IMR-90 (cell line): ENCODE measurements around the gene NKAP. TPM values are rescaled to one million over a fixed set of nuclear protein-coding genes. Genes with fewer than 3 reads are reported as not detected.

Source experiments
- ATAC-seq: fragments of 200-7000 bp; cut with Tn5 transposase; 2 replicates; pipeline ENCODE4 v1.9.1; 2020; ENCODE audit warnings: low read depth, mild to moderate bottlenecking, moderate library complexity
- BruUV-seq: library from RNA; stranded (reverse); fragments of 400-500 nt; replicated peaks from 2 replicates; lab custom pipeline; 2021; lab: Mats Ljungman, UMichigan
- CTCF ChIA-PET: fragments of 300-600 bp; formaldehyde crosslinking; extraction: SDS; loops from one replicate; lab custom pipeline; 2021; ENCODE audit warnings: antibody characterized with exemption; lab: Yijun Ruan, JAX
- POLR2A ChIA-PET: fragments of 300-600 bp; sonication (Branson Sonifier 250); formaldehyde crosslinking; loops from one replicate; lab custom pipeline; 2022; ENCODE audit warnings: antibody characterized with exemption; ENCODE audit not compliant: unreplicated experiment; lab: Charles Lee
- DNase-seq: peaks from one replicate; pipeline ENCODE4 v3.0.0; 2013
- H2AFZ ChIP-seq: replicated peaks from 2 replicates; pipeline ENCODE3; 2013; ENCODE audit warnings: low read length, mild to moderate bottlenecking; ENCODE audit not compliant: poor library complexity
- H2AK5ac ChIP-seq: 2 replicates; pipeline ENCODE4 v1.6.1; 2013; ENCODE audit warnings: low read depth, low read length, inconsistent platforms
- H2AK9ac ChIP-seq: replicated peaks from 2 replicates; pipeline ENCODE3; 2013; ENCODE audit warnings: mild to moderate bottlenecking, low read depth, low read length, moderate library complexity; ENCODE audit not compliant: poor library complexity
- H2BK120ac ChIP-seq: 2 replicates; pipeline ENCODE4 v1.6.1; 2013; ENCODE audit warnings: low read depth, low read length, inconsistent platforms
- H2BK15ac ChIP-seq: 3 replicates; pipeline ENCODE4 v1.6.1; 2013; ENCODE audit warnings: low read depth, low read length, inconsistent platforms
- H2BK20ac ChIP-seq: 2 replicates; pipeline ENCODE4 v1.6.1; 2013; ENCODE audit warnings: low read depth, mild to moderate bottlenecking, inconsistent platforms, low read length, moderate library complexity
- H2BK5ac ChIP-seq: 2 replicates; pipeline ENCODE4 v1.6.1; 2013; ENCODE audit warnings: mild to moderate bottlenecking, low read depth, low read length, inconsistent platforms; ENCODE audit not compliant: poor library complexity, severe bottlenecking
- H3K14ac ChIP-seq: replicated peaks from 2 replicates; pipeline ENCODE4 v1.6.1; 2013; ENCODE audit warnings: low read depth, low read length, inconsistent platforms
- H3K18ac ChIP-seq: 2 replicates; pipeline ENCODE4 v1.6.1; 2013; ENCODE audit warnings: low read depth, low read length, control low read depth
- H3K23ac ChIP-seq: 2 replicates; pipeline ENCODE4 v1.6.1; 2013; ENCODE audit warnings: low read depth, low read length, inconsistent platforms
- H3K27ac ChIP-seq: 2 replicates; pipeline ENCODE4 v1.5.1; 2013; ENCODE audit warnings: mild to moderate bottlenecking, control low read depth, low read length; ENCODE audit not compliant: insufficient read depth
- H3K27me3 ChIP-seq: 2 replicates; pipeline ENCODE4 v1.6.1; 2013; ENCODE audit warnings: low read length; ENCODE audit not compliant: control insufficient read depth, insufficient read depth
- H3K36me3 ChIP-seq: 2 replicates; pipeline ENCODE4 v1.6.1; 2013; ENCODE audit warnings: low read length, mixed read lengths; ENCODE audit not compliant: control insufficient read depth, insufficient read depth
- H3K4ac ChIP-seq: 2 replicates; pipeline ENCODE4 v1.6.1; 2013; ENCODE audit warnings: low read depth, low read length, inconsistent platforms
- H3K4me1 ChIP-seq: 2 replicates; pipeline ENCODE4 v1.6.1; 2013; ENCODE audit warnings: low read length, mixed read lengths; ENCODE audit not compliant: control insufficient read depth, insufficient read depth
- H3K4me2 ChIP-seq: 2 replicates; pipeline ENCODE4 v1.6.1; 2013; ENCODE audit warnings: low read depth, mild to moderate bottlenecking, control low read depth, low read length, moderate library complexity
- H3K4me3 ChIP-seq: 2 replicates; pipeline ENCODE4 v1.5.1; 2013; ENCODE audit warnings: low read depth, mild to moderate bottlenecking, control low read depth, low read length, moderate library complexity; ENCODE audit not compliant: insufficient read depth
- H3K56ac ChIP-seq: 2 replicates; pipeline ENCODE4 v1.6.1; 2013; ENCODE audit warnings: low read length, inconsistent platforms; ENCODE audit not compliant: insufficient read depth; ENCODE audit errors: extremely low read depth
- H3K79me1 ChIP-seq, 2 experiments: 2 replicates each; pipeline ENCODE4 v1.6.1; 2013; ENCODE audit warnings: low read length in 2 of 2, inconsistent platforms in 1 of 2, low read depth in 1 of 2
- H3K9ac ChIP-seq: 2 replicates; pipeline ENCODE4 v1.6.1; 2013; ENCODE audit warnings: low read depth, low read length, control low read depth
- H3K9me1 ChIP-seq: 2 replicates; pipeline ENCODE4 v1.6.1; 2013; ENCODE audit warnings: low read length, inconsistent platforms; ENCODE audit not compliant: insufficient read depth
- H3K9me3 ChIP-seq: 2 replicates; pipeline ENCODE4 v1.6.1; 2013; ENCODE audit warnings: low read length; ENCODE audit not compliant: control insufficient read depth, insufficient read depth
- H4K20me1 ChIP-seq: 2 replicates; pipeline ENCODE4 v1.6.1; 2013; ENCODE audit warnings: low read length, inconsistent platforms; ENCODE audit not compliant: insufficient read depth
- H4K5ac ChIP-seq: 2 replicates; pipeline ENCODE4 v1.6.1; 2013; ENCODE audit warnings: mild to moderate bottlenecking, low read depth, low read length, control low read depth
- H4K8ac ChIP-seq, 2 experiments: 2 replicates each; pipeline ENCODE4 v1.6.1; 2013; ENCODE audit warnings: low read depth in 2 of 2, low read length in 2 of 2, control low read depth in 1 of 2, inconsistent platforms in 1 of 2
- H4K91ac ChIP-seq: 2 replicates; pipeline ENCODE4 v1.6.1; 2013; ENCODE audit warnings: low read depth, low read length, inconsistent platforms; ENCODE audit not compliant: insufficient read depth
- CEBPB ChIP-seq: IDR thresholded peaks from 2 replicates; pipeline ENCODE4 v1.6.1; 2012; ENCODE audit warnings: low read depth, low read length, improper control_type of control experiment
- FOS ChIP-seq: fragments of 150-350 bp; IDR thresholded peaks from 2 replicates; pipeline ENCODE4 v1.6.1; 2016; ENCODE audit warnings: low read depth, low read length
- MAFK ChIP-seq: IDR thresholded peaks from 2 replicates; pipeline ENCODE4 v1.6.1; 2012; ENCODE audit warnings: low read depth, low read length, improper control_type of control experiment
- NFE2L2 ChIP-seq: fragments of 150-350 bp; IDR thresholded peaks from 2 replicates; pipeline ENCODE4 v1.6.1; 2016; ENCODE audit warnings: low read depth, mild to moderate bottlenecking, low read length
- POLR2A ChIP-seq: IDR thresholded peaks from 2 replicates; pipeline ENCODE4 v1.6.1; 2012; ENCODE audit warnings: mild to moderate bottlenecking, low read depth, low read length
- RAD21 ChIP-seq: IDR thresholded peaks from 2 replicates; pipeline ENCODE4 v1.6.1; 2012; ENCODE audit warnings: low read length, improper control_type of control experiment
- RCOR1 ChIP-seq: IDR thresholded peaks from 2 replicates; pipeline ENCODE4 v1.6.1; 2012; ENCODE audit warnings: mild to moderate bottlenecking, low read length, improper control_type of control experiment; ENCODE audit not compliant: insufficient replicate concordance
- RFX5 ChIP-seq: IDR thresholded peaks from 2 replicates; pipeline ENCODE4 v1.8.0; 2012; ENCODE audit warnings: low read depth, mild to moderate bottlenecking, low read length, moderate library complexity
- WGBS, 2 experiments: methylation state at CpG; one replicate each; pipeline versions ENCODE4 v1.1.5 to v1.1.7; 2013; ENCODE audit warnings: missing lambda C conversion rate in 2 of 2; ENCODE audit not compliant: insufficient read length in 1 of 2; ENCODE audit errors: extremely low coverage in 2 of 2; 5-methylcytosine and 5-hydroxymethylcytosine counted together
- dilution Hi-C: fragments of 300-500 bp; cut with HindIII; formaldehyde crosslinking; loops from one replicate; pipeline ENCODE4 v1.14.3; 2018; ENCODE audit warnings: low sequenced_read_pairs; ENCODE audit not compliant: unreplicated experiment
- in situ Hi-C: fragments of 300-500 bp; cut with MboI; formaldehyde crosslinking; loops from 3 replicates; pipeline ENCODE4 v1.14.3; 2019; ENCODE audit warnings: low sequenced_read_pairs, inconsistent platforms, mixed read lengths
- intact Hi-C: fragments of 100-400 bp; cut with micrococcal nuclease; formaldehyde crosslinking; loops from 2 replicates; pipeline ENCODE4 v1.10.0; 2022
- polyA plus RNA-seq, 3 experiments: library from polyadenylated mRNA; depleted of rRNA; stranded (reverse); fragments of >200 nt; gene quantifications; 2 replicates each; pipeline ENCODE4 v1.2.3, GENCODE V29; 2012; ENCODE audit warnings: low replicate concordance in 1 of 3
- total RNA-seq: library from RNA; depleted of rRNA; stranded (reverse); fragments of >200 nt; gene quantifications from 2 replicates; pipeline ENCODE4 v1.2.3, GENCODE V29; 2012

The NKAP gene
- total and polyA plus RNA-seq, 2 of the 4 experiments (the other 2 are of a cell fraction) = 1.3 to 2.7 TPM

- no peak overlapping the region for H2BK5ac ChIP-seq
- no peak overlapping the region for H3K23ac ChIP-seq
- H3K4ac ChIP-seq = no peak overlapping the region
- no peak overlapping the region for H3K56ac ChIP-seq
- no peaks in the 10 kb centered on the region for H4K20me1 ChIP-seq
- H3K18ac ChIP-seq = no peak overlapping the region
- ChIA-PET CTCF (no interaction called here), POLR2A (no interaction called here)
- H3K4me2 ChIP-seq = no peak overlapping the region
- H2AK5ac ChIP-seq = no peak overlapping the region
- dilution Hi-C loops = no loop called here
- no peaks in the 10 kb centered on the region for H3K4me1 ChIP-seq
- no peak overlapping the region for H4K91ac ChIP-seq
- no peak overlapping the region for H2AFZ ChIP-seq
- no peak overlapping the region for H2BK15ac ChIP-seq
- H3K14ac ChIP-seq = no peak overlapping the region
- no peaks in the 10 kb centered on the region for H3K79me1 ChIP-seq
- TF ChIP-seq RCOR1 = no peak
- no peak for TF ChIP-seq FOS
- TF ChIP-seq NFE2L2 = no peak
- TF ChIP-seq RAD21 = no peak
- no peak for TF ChIP-seq CEBPB
- no peak for TF ChIP-seq MAFK
- no peak for TF ChIP-seq POLR2A
- TF ChIP-seq RFX5 = no peak
- ATAC-seq (no peak), DNase-seq (no peak)
- no peak overlapping the region for H3K27ac ChIP-seq
- H4K8ac ChIP-seq = no peak overlapping the region
- no peak overlapping the region for H4K5ac ChIP-seq
- H3K9me3 ChIP-seq = no peaks in the 10 kb centered on the region
- no peaks in the 10 kb centered on the region for H3K36me3 ChIP-seq
- in situ Hi-C loops = loop anchor here (25.0 kb wide), 1 partner anchor 166 kb away; no protein-coding TSS in a partner anchor
- H2BK20ac ChIP-seq = no peak overlapping the region
- H2AK9ac ChIP-seq = no peak overlapping the region
- H3K27me3 ChIP-seq = no peaks in the 10 kb centered on the region
- WGBS, 2 experiments = no CpG with 5 or more reads among the region's 5 CpGs
- BruUV-seq = no TSS peak
- no peaks in the 10 kb centered on the region for H3K9me1 ChIP-seq
- no peak overlapping the region for H2BK120ac ChIP-seq
- no peak overlapping the region for H3K9ac ChIP-seq
- H3K4me3 ChIP-seq = no peak overlapping the region
- intact Hi-C loops = no loop called here
Measured at GRCh38 chrX:119971184-119971583, 27.6 kb upstream of the NKAP start.
